ENCODE results near the gene MRPL38. TPM values are rescaled to one million over a fixed set of nuclear protein-coding genes. Genes with fewer than 3 reads are reported as not detected.

Gene MRPL38
- total RNA-seq, 1 donor from 2014 or later, result 65.6 TPM

- no peaks in the 10 kb centered on the region for H4K20me1 ChIP-seq (ENCODE audit: insufficient read depth, low read length)
- Mint-ChIP-seq H3K36me3 (ENCODE audit: low read depth, unreplicated experiment) (no peaks in the 10 kb centered on the region), H3K9me3 (ENCODE audit: unreplicated experiment) (no peaks in the 10 kb centered on the region), H3K4me1 (ENCODE audit: low read depth, unreplicated experiment) (peaks cover 7% of the 10 kb centered on the region), H3K27ac (ENCODE audit: unreplicated experiment) (no peak overlapping the region), H3K27me3 (ENCODE audit: low read depth, unreplicated experiment) (no peaks in the 10 kb centered on the region), H3K4me3 (ENCODE audit: unreplicated experiment) (peak overlapping the region; percentile 79)
- no peaks in the 10 kb centered on the region for H3K79me2 ChIP-seq (ENCODE audit: insufficient read depth, low read length)
- TF ChIP-seq CTCF (IDR thresholded peaks at IDR 0.05; ENCODE audit: insufficient read depth, low read depth, low read length), result no peak
- no peak for TF ChIP-seq EZH2 (IDR thresholded peaks at IDR 0.05; ENCODE audit: insufficient read depth, low read length)
- peak overlapping the region; percentile 53 for H3K4me3 ChIP-seq (ENCODE audit: insufficient read depth, low read depth, low read length)
- DNase-seq (ENCODE audit: low read depth) (no peak), FAIRE-seq (no peak)
- peak overlapping the region; percentile 43 for H2AFZ ChIP-seq (ENCODE audit: low read depth, low read length)
- H3K27me3 ChIP-seq (ENCODE audit: insufficient read depth, low read length), result no peaks in the 10 kb centered on the region
- no peaks in the 10 kb centered on the region for H3K9me3 ChIP-seq (ENCODE audit: insufficient read depth, low read depth, low read length)
- peaks cover 5% of the 10 kb centered on the region for H3K4me1 ChIP-seq (ENCODE audit: insufficient read depth, low read length)
- H3K9ac ChIP-seq (ENCODE audit: low read length), result peak overlapping the region; percentile 88
- peak overlapping the region; percentile 75 for H3K27ac ChIP-seq (ENCODE audit: low read depth, low read length)
- peaks cover 5% of the 10 kb centered on the region for H3K36me3 ChIP-seq (ENCODE audit: insufficient read depth, low read length)
- peak overlapping the region; percentile 93 for H3K4me2 ChIP-seq (ENCODE audit: low read length)
Observed at GRCh38 chr17:75941442-75941819, 36.7 kb upstream of the MRPL38 start.

- Mint-ChIP-seq H3K27me3 (ENCODE audit: low read depth, unreplicated experiment) (no peaks in the 10 kb centered on the region), H3K4me3 (ENCODE audit: unreplicated experiment) (peak within 1 kb of the TSS; percentile 92), H3K27ac (ENCODE audit: unreplicated experiment) (peak within 1 kb of the TSS; percentile 88), H3K36me3 (ENCODE audit: low read depth, unreplicated experiment) (no peaks in the 10 kb centered on the region), H3K9me3 (ENCODE audit: unreplicated experiment) (no peaks in the 10 kb centered on the region), H3K4me1 (ENCODE audit: low read depth, unreplicated experiment) (peaks cover 7% of the 10 kb centered on the region)
- no peaks in the 10 kb centered on the region for H4K20me1 ChIP-seq (ENCODE audit: insufficient read depth, low read length)
- peak within 1 kb of the TSS; percentile 88 for H3K9ac ChIP-seq (ENCODE audit: low read length)
- peak within 1 kb of the TSS; percentile 85 for H2AFZ ChIP-seq (ENCODE audit: low read depth, low read length)
- DNase-seq (ENCODE audit: low read depth) (peak; percentile 81), FAIRE-seq (no peak)
- peak within 1 kb of the TSS; percentile 75 for H3K27ac ChIP-seq (ENCODE audit: low read depth, low read length)
- TF ChIP-seq CTCF (IDR thresholded peaks at IDR 0.05; ENCODE audit: insufficient read depth, low read depth, low read length) (no peak), EZH2 (IDR thresholded peaks at IDR 0.05; ENCODE audit: insufficient read depth, low read length) (no peak)
- no peaks in the 10 kb centered on the region for H3K9me3 ChIP-seq (ENCODE audit: insufficient read depth, low read depth, low read length)
- peaks cover 5% of the 10 kb centered on the region for H3K36me3 ChIP-seq (ENCODE audit: insufficient read depth, low read length)
- H3K27me3 ChIP-seq (ENCODE audit: insufficient read depth, low read length), result no peaks in the 10 kb centered on the region
- H3K79me2 ChIP-seq (ENCODE audit: insufficient read depth, low read length), result no peaks in the 10 kb centered on the region
- H3K4me1 ChIP-seq (ENCODE audit: insufficient read depth, low read length), result peaks cover 5% of the 10 kb centered on the region
- H3K4me3 ChIP-seq (ENCODE audit: insufficient read depth, low read depth, low read length), result peak within 1 kb of the TSS; percentile 84
- peak within 1 kb of the TSS; percentile 93 for H3K4me2 ChIP-seq (ENCODE audit: low read length)
Observed at GRCh38 chr17:75940727-75941441, 36.2 kb upstream of the MRPL38 start, which contains the start of gene FBF1. TSS of gene FBF1 (minus strand) at chr17:75941042. CDS start at chr17:75938149, 2,893 bp downstream.

GRCh38 chr17:75937652-75938051 lies 33.0 kb upstream of the MRPL38 start:
- no peak overlapping the region for H3K4me2 ChIP-seq (ENCODE audit: low read length)
- Mint-ChIP-seq H3K4me3 (ENCODE audit: unreplicated experiment) (no peak overlapping the region), H3K9me3 (ENCODE audit: unreplicated experiment) (no peaks in the 10 kb centered on the region), H3K27me3 (ENCODE audit: low read depth, unreplicated experiment) (no peaks in the 10 kb centered on the region), H3K36me3 (ENCODE audit: low read depth, unreplicated experiment) (peaks cover 2% of the 10 kb centered on the region), H3K4me1 (ENCODE audit: low read depth, unreplicated experiment) (peaks cover 7% of the 10 kb centered on the region), H3K27ac (ENCODE audit: unreplicated experiment) (no peak overlapping the region)
- H3K9me3 ChIP-seq (ENCODE audit: insufficient read depth, low read depth, low read length), result no peaks in the 10 kb centered on the region
- H3K4me1 ChIP-seq (ENCODE audit: insufficient read depth, low read length), result peaks cover 5% of the 10 kb centered on the region
- H4K20me1 ChIP-seq (ENCODE audit: insufficient read depth, low read length), result no peaks in the 10 kb centered on the region
- no peaks in the 10 kb centered on the region for H3K27me3 ChIP-seq (ENCODE audit: insufficient read depth, low read length)
- H3K36me3 ChIP-seq (ENCODE audit: insufficient read depth, low read length), result no peaks in the 10 kb centered on the region
- TF ChIP-seq CTCF (IDR thresholded peaks at IDR 0.05; ENCODE audit: insufficient read depth, low read depth, low read length) (no peak), EZH2 (IDR thresholded peaks at IDR 0.05; ENCODE audit: insufficient read depth, low read length) (no peak)
- H3K27ac ChIP-seq (ENCODE audit: low read depth, low read length), result no peak overlapping the region
- no peak overlapping the region for H2AFZ ChIP-seq (ENCODE audit: low read depth, low read length)
- DNase-seq (ENCODE audit: low read depth) (no peak), FAIRE-seq (no peak)
- H3K4me3 ChIP-seq (ENCODE audit: insufficient read depth, low read depth, low read length), result no peak overlapping the region
- no peaks in the 10 kb centered on the region for H3K79me2 ChIP-seq (ENCODE audit: insufficient read depth, low read length)
- H3K9ac ChIP-seq (ENCODE audit: low read length), result no peak overlapping the region

All from astrocyte (in vitro differentiated cells and primary cell).